Endodermal cell (in vitro differentiated cells): ENCODE results near the gene GNB2. TPM values are rescaled to one million over a fixed set of nuclear protein-coding genes. Genes with fewer than 3 reads are reported as not detected.

ENCODE experiments used
- DNase-seq: peaks from one replicate; pipeline ENCODE4 v3.0.0-alpha.2; 2017
- H3K27ac ChIP-seq: 2 replicates; pipeline ENCODE4 v1.5.1; 2013; ENCODE audit warnings: mild to moderate bottlenecking, low read depth, low read length, moderate library complexity
- H3K27me3 ChIP-seq: 2 replicates; pipeline ENCODE4 v1.6.1; 2013; ENCODE audit warnings: mild to moderate bottlenecking, low read length, moderate library complexity; ENCODE audit not compliant: insufficient read depth, control insufficient read depth, poor library complexity, severe bottlenecking
- H3K36me3 ChIP-seq: 2 replicates; pipeline ENCODE4 v1.7.0; 2013; ENCODE audit warnings: mild to moderate bottlenecking, low read length, moderate library complexity; ENCODE audit not compliant: control insufficient read depth, insufficient read depth
- H3K4me1 ChIP-seq: one replicate; pipeline ENCODE4 v1.7.0; 2013; ENCODE audit warnings: low read length; ENCODE audit not compliant: control insufficient read depth, insufficient read depth
- H3K4me3 ChIP-seq: 2 replicates; pipeline ENCODE4 v1.5.1; 2013; ENCODE audit warnings: mild to moderate bottlenecking, low read length, moderate library complexity
- H3K9ac ChIP-seq: 2 replicates; pipeline ENCODE4 v1.6.1; 2013; ENCODE audit warnings: mild to moderate bottlenecking, low read length, moderate library complexity; ENCODE audit not compliant: poor library complexity, severe bottlenecking; ENCODE audit errors: extremely low read depth
- H3K9me3 ChIP-seq: 2 replicates; pipeline ENCODE4 v1.6.1; 2013; ENCODE audit warnings: mild to moderate bottlenecking, low read length, moderate library complexity; ENCODE audit not compliant: control insufficient read depth
- H3K27ac Mint-ChIP-seq: 2 replicates; pipeline ENCODE4 v1.8.0; 2020; ENCODE audit warnings: mixed read lengths
- H3K27me3 Mint-ChIP-seq: 2 replicates; pipeline ENCODE4 v1.8.0; 2021; ENCODE audit warnings: mild to moderate bottlenecking, mixed read lengths; ENCODE audit not compliant: insufficient read depth
- H3K36me3 Mint-ChIP-seq: 2 replicates; pipeline ENCODE4 v1.8.0; 2020; ENCODE audit warnings: low read depth, mixed read lengths
- H3K4me1 Mint-ChIP-seq: 2 replicates; pipeline ENCODE4 v1.8.0; 2020; ENCODE audit warnings: mixed read lengths
- H3K4me3 Mint-ChIP-seq: 2 replicates; pipeline ENCODE4 v1.8.0; 2020; ENCODE audit warnings: mild to moderate bottlenecking, moderate library complexity, mixed read lengths
- H3K9me3 Mint-ChIP-seq: 2 replicates; pipeline ENCODE4 v1.8.0; 2020; ENCODE audit warnings: mild to moderate bottlenecking, mixed read lengths
- CTCF ChIP-seq: fragments of 200-600 bp; sonication (generic); conservative IDR thresholded peaks from 2 replicates; pipeline ENCODE4 v1.5.0; 2021; ENCODE audit warnings: antibody characterized with exemption, mild to moderate bottlenecking
- WGBS, 2 experiments: methylation state at CpG; one replicate each; pipeline versions ENCODE4 v1.1.5 to v1.1.7; 2013; ENCODE audit warnings: missing lambda C conversion rate in 2 of 2, mixed read lengths in 1 of 2; ENCODE audit not compliant: insufficient coverage in 1 of 2, insufficient read length in 1 of 2; 5-methylcytosine and 5-hydroxymethylcytosine counted together
- total RNA-seq, 2 donors: library from RNA; stranded (reverse); fragmentation: NEBNext Ultra II Directional in 1 of 2; extraction: Animal tissue kit (Norgen Biotek cat#: 25700) in 1 of 2; gene quantifications; 2 replicates in 1 of 2; 3 replicates in 1 of 2; pipeline ENCODE4 v1.2.1, GENCODE V29; 2021

GNB2 gene
- total RNA-seq, 2 donors from 2014 or later = 197 to 230 TPM

- Mint-ChIP-seq H3K4me3 (no peak overlapping the region), H3K27me3 (peaks cover 4% of the 10 kb centered on the region), H3K27ac (no peak overlapping the region), H3K4me1 (peaks cover 5% of the 10 kb centered on the region), H3K36me3 (peaks cover 27% of the 10 kb centered on the region), H3K9me3 (no peaks in the 10 kb centered on the region)
- Histone ChIP-seq H3K4me3 (no peak overlapping the region), H3K9ac (no peak overlapping the region), H3K36me3 (peaks cover 46% of the 10 kb centered on the region), H3K27me3 (no peaks in the 10 kb centered on the region), H3K4me1 (no peaks in the 10 kb centered on the region), H3K9me3 (no peaks in the 10 kb centered on the region), H3K27ac (no peak overlapping the region)
- TF ChIP-seq CTCF = no peak
- no peak for DNase-seq
- WGBS, 2 experiments = 95% methylated on average over 16 to 36 of the region's 36 CpGs
These were observed 4.0 kb downstream of the GNB2 start for GRCh38 chr7:100677308-100678267.

GRCh38 chr7:100678291-100678984 is 4.9 kb downstream of the GNB2 start:
- WGBS, 2 experiments = 93 to 95% methylated on average over 29 to 35 of the region's 35 CpGs
- DNase-seq = no peak
- no peaks in the 10 kb centered on the region for H3K9me3 Mint-ChIP-seq
- no peak overlapping the region for H3K4me3 ChIP-seq
- no peaks in the 10 kb centered on the region for H3K4me1 ChIP-seq
- no peak overlapping the region for H3K9ac ChIP-seq
- no peaks in the 10 kb centered on the region for H3K9me3 ChIP-seq
- H3K27me3 ChIP-seq = no peaks in the 10 kb centered on the region
- H3K36me3 Mint-ChIP-seq = peaks cover 30% of the 10 kb centered on the region
- H3K27ac Mint-ChIP-seq = peak overlapping the region; percentile 30
- no peak for TF ChIP-seq CTCF
- H3K4me1 Mint-ChIP-seq = peaks cover 5% of the 10 kb centered on the region
- no peak overlapping the region for H3K4me3 Mint-ChIP-seq
- no peaks in the 10 kb centered on the region for H3K27me3 Mint-ChIP-seq
- H3K36me3 ChIP-seq = peaks cover 50% of the 10 kb centered on the region
- H3K27ac ChIP-seq = no peak overlapping the region

GRCh38 chr7:100679129-100679926 is 5.8 kb downstream of the GNB2 start:
- no peak for TF ChIP-seq CTCF
- H3K4me3 Mint-ChIP-seq = no peak overlapping the region
- H3K4me1 ChIP-seq = no peaks in the 10 kb centered on the region
- peak overlapping the region; percentile 81 for H3K27ac Mint-ChIP-seq
- no peak overlapping the region for H3K4me3 ChIP-seq
- DNase-seq = no peak
- H3K9ac ChIP-seq = no peak overlapping the region
- no peaks in the 10 kb centered on the region for H3K27me3 ChIP-seq
- H3K9me3 Mint-ChIP-seq = no peaks in the 10 kb centered on the region
- H3K9me3 ChIP-seq = no peaks in the 10 kb centered on the region
- peaks cover 30% of the 10 kb centered on the region for H3K36me3 Mint-ChIP-seq
- peak overlapping the region; percentile 57 for H3K27ac ChIP-seq
- peaks cover 50% of the 10 kb centered on the region for H3K36me3 ChIP-seq
- WGBS, 2 experiments = 77 to 92% methylated on average over 3 to 13 of the region's 13 CpGs
- H3K27me3 Mint-ChIP-seq = no peaks in the 10 kb centered on the region
- peaks cover 5% of the 10 kb centered on the region for H3K4me1 Mint-ChIP-seq
